Activated CD8-positive, alpha-beta memory T cell treated with anti-CD3 and anti-CD28 coated beads for 4 hours (primary cell): ENCODE measurements around the gene LEMD1.

Experiments used
- DNase-seq, 2 donors: peaks; one replicate each; pipeline ENCODE4 v3.0.0-alpha.2; 2020; ENCODE audit warnings: low read depth in 2 of 2

Gene LEMD1

DNA sequence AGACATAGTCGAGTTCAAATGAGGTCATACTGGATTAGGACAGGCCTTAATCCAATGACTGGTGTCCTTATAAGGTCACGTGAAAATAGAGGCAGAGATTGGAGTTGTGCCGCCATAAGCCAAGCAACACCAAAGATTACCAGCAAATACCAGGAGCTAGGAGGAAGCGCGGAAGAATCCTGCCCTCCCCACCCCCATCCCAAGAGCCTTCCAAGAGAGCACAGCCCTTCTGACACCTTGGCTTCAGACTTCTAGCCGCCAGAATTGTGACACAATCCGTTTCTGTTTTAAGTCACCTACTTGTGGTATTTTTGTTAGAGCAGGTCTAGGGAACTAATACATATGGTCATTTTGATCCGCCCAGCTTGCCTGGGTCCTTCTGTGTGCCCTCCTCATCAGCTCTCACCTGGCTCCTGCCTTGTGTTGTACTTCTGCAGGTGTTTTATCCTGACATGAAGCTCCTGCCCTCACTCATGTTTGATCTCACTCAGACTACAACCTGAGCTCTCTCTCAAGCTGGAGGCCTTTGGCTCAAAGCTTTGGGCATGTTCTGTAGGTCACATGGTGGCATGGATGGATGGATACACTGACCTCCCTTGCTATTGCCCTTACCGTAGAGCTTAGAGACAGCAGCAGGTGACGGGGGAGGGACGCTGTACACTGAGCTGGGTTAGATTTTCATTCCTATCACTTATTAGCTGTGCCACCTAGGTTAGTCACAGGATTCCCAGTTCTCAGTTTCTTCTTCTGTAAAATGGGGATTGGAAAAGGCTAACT, 89.7 kb downstream of the LEMD1 start:
- no peak for DNase-seq
